ENCODE data around the gene PRAME.
"Not testable (repeated sequence)": the region's sequence is repeated elsewhere in the genome, so short reads cannot be mapped to it uniquely, and the experiment has no call there.

PRAME gene

DNA sequence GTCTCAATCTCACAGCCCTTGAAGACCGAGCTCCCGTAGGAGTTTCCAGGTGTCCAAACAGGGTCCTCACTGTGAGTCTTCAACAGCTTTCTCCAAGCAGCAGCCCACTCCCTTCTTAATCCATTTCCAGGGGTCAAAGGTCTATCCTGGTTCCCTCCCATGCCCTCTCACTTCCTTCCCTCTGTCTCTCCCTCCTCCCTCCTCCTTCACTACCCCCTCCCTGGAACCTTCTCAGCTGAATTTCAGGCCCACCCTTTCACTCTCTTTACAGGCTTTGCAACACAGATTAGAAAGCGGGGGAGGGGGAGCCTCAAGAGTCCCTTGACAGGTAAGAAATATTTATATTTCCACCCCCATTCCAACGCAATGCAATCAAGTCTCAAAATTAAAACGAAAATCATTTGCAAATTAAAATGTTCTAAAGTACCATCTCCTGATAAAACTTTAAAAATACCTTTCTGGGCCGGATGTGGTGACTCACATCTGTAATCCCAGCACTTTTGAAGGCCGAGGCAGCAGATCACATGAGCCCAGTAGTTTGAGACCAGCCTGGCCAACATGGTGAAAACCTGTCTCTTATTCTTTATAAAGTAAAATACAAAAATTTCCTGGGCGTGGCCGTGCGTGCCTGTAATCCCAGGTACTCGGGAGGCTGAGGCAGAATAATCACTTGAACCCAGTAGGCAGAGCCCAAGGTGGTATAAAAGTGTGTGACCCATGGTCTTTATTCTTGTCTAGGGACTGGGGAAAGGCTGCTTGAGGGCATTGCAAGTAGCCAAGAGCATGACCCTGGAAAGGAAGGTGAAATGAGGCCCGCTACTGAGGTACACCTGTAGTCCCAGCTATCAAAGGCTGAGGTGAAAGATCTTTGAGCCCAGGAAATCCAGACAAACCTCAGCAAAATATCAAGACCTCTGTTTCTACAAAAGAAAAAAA is 38.1 kb downstream of the PRAME start:
- ATAC-seq = no peak

DNA sequence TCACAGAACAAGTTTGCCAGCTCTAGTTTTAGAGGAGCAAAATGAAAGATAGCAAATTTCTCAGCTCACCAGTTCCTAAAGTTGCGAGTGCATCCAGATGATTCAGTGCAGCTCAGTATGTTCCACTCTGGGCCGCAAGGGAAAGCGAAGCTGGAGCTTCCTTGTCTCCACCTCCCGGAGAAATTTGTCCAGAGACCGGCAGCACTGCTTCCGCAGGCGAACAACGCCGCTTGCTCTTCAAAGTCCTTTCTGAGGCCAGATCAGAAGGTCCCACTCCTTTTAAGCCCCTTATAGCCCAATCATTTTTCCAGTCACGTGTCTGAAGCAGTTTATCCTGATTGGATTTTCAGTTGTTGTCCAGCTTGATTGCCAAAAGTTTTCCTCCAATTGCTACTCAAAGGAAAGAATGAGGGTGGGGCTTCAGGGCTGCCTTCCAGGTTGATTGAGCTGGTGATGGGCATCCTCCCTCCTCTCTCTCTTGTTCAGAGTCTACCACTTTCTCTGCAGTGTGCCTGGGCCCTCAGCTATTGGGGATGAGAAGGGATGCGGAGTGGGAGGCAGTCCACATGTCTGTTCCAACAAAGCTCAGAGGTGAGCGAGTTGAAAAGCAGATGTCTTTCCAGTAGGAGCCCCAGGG is 38.9 kb downstream of the PRAME start, which contains the start of gene ZNF280A:
ZNF280A (minus strand) TSS at position 251 of the 637 bp plus-strand sequence. CDS start 4,640 bp downstream, outside the sequence.
- no peak for ATAC-seq

DNA sequence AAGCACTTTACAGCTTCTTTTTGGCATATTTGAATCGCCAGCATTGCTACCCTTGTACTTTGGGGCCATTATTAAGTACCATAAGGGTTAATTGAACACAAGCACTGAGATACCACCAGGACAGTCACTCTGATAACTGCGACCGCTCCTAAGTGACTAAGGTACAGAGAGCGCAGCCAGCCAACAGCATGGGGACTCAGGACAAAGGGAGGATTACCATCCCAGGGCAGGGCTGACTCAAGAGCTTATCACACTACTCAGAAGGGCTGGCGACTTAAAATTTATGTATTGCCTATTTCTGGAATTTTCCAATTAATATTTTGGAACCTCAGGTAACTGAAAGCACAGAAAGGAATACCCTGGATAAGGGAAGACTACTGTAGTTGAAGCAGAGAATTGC is 39.5 kb downstream of the PRAME start:
- ATAC-seq = no peak

DNA sequence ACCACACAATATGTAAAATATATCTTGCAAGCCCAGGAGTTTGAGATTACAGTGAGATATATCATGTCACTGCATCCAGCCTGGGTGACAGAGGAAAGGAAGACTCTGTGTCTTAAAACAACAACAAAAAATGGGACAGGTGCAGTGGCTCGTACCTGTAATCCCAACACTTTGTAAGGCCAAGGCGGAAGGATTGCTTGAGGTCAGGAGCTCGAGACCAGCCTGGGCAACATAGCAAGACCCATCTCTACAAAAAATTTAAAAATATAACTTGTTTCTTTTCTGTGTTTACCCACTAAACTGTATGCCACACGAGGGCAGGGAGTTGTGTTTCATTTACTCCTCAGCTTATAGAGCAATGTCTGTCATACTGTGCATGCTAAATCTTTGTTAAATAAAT is 42.1 kb downstream of the PRAME start:
- no peak for ATAC-seq

DNA sequence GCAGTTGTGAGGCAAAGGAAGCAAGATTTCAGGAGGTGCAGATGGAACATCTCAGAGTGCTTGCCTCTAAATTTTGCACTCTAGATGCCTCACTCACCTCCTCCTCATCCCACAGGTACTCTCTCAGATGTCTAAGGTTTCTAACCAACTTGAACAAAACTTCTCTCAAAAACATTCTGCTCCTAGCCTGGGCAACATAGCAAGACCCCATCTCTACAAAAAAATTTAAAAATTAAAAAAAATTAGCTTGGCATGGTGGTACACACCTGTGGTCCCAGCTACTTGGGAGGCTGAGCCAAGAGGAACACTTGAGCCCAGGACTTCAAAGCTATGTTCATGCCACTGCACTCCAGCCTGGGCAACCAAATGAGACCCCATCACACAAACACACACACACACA is 43.2 kb downstream of the PRAME start:
- ATAC-seq = no peak

DNA sequence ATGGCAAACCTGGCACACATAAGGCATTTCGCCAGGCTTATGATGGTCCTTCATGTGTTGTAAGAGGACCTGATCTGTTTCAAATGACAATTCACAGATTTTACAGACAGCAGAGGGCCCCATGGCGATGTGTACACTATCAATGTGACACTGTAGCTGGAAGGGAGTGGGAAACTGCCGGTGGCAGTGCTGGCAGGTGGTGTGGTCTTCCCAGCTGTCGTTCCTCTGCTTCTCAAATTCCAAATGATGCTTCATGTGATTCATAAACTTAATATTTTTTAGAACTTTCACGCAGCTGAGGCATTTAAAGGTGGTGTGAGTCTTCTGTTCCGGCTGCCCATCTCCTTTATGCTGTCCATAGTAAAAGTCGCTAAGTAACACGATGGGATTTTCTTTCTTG is 44.6 kb downstream of the PRAME start:
- ATAC-seq = not testable (repeated sequence)

DNA sequence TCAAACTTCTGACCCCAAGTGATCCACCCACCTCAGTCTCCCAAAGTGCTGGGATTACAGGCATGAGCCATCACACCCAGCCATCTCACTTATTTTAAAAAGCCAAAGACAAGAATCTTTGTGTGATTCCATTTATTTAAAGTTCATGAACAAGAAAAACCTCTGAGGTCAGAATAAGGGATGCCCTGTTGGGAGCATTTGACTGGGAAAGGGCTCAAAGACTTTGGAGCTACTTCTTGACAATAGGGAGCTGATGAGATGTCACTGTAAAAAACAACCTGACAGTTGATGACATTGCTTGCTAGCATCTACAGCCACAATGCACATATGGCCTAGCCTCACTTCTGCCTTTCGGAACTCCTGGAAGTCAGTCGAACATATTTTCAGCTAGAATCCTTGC is 45.4 kb downstream of the PRAME start:
- ATAC-seq = no peak

DNA sequence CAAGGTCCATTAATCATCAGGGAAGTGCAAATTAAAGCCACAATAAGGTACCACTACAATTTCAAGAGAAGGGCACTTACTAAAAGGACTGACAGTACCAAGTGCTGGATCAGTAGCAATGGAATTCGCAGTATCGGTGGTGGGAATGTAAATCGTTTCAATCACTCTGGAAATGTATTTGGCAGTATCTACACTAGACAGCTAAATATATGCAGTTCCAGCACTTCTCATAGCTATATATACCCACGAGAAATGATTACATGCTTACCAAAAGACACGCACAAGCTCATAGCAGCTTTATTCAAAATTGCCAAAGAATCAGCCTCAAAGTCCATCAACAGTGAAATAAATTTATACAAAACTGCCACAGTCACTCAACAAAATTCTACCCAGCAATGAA is 46.1 kb downstream of the PRAME start:
- ATAC-seq = no peak

DNA sequence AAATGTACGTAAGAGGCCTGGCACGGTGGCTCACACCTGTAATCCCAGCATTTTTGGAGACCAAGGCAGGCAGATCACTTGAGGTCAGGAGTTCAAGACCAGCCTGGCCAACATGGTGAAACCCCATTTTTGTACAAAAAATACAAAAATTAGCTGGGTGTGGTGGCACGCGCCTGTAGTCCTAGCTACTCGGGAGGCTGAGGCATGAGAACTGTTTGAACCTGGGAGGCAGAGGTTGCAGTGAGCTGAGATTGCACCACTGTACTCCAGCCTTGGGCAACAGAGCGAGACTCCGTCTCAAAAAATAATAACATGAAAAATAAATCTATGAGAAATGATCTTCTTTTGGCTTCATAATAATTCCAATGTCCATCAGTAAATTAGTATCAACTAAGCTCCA is 48.2 kb downstream of the PRAME start:
- not testable (repeated sequence) for ATAC-seq

DNA sequence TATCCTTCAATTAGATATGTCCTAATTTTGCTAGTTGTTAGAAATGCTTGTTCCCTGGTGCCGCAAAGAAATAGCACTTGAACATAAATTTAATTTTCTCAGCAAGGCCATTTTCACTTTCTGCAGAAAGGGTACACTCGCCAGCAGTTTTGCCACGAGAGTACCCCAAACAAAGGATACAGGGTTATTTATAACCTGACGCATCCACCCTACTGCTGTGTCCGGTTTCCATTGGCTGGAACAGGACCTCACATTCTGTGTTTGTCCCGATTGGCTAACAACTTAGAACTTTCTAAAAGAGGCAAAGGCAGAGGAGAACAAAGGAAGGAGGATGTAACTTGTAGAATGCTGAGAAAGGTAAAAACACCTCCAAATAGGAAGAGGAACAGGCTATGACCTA is 49.2 kb downstream of the PRAME start:
- ATAC-seq = not testable (repeated sequence)

DNA sequence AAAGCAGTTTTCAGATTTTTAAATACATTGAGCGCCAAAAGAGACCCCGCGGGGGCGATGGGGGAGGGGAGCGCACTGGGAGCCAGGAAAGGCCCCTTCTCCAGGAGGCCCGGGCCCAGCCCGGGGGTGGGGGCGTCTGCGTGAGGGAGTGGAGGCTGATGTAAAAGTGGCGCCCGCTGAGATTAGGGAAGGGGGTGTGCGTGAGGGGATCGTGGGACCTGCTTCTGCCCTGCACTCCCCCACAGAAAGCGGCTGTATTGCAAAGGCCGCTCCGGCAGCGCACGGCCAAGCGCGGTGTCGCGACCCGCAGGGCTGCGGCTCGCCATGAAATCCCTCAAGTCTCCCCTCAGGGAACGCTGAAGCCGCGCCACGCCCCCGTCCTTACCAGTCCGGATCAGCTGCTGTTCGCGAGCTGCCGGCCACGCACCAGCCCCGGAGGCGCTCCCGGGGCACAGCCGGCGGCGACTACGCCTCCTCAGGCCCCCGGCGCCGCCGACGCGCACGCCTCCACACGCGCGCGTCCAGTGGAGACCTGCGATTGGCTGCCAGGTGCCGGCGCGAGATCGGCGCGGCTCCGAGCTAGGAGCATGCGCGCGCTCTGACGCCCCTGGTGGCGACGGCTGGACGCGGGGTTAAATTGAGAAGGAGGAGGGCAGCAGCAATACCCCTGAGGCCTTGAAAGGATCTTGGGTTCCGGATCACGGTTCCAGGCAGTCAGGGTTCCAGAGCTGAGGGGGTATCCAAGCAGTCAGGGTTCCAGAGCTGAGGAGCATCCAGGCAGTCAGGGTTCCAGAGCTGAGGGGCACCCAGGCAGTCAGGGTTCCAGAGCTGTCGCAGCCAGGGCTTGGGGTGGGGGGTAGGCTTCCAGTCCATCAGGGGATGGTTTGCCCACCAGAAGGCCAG is 50.5 kb downstream of the PRAME start, which contains the start of gene ZNF280B:
ZNF280B (minus strand) TSS at position 469 of the 903 bp plus-strand sequence. CDS start 19,344 bp downstream, outside the sequence.
- ATAC-seq = peak; percentile 96 to 98

DNA sequence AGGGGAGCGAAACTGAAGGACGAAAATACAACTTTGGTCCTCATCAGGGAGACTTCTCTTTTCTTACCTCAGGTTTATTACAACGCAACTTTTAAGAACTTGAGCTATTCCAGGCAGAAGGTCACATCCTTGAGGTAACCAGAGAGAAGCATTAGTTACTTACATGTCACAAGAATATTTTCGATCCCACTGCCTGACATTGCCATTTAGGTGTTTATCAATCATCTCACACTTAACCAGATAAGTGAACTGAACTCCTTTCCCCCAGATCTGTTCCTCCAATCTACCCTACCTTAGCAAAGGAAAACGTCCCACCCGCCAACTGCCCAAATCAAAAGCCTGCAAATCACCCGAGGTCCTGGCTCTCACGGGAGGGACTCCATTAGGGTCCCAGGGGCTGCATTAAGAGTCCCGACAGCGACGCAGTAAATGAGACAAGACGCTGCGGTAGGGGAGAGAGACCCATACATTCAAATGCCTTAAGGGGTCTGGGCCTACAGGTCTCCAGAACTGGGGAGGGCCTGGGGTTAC is 51.3 kb downstream of the PRAME start:
- no peak for ATAC-seq

DNA sequence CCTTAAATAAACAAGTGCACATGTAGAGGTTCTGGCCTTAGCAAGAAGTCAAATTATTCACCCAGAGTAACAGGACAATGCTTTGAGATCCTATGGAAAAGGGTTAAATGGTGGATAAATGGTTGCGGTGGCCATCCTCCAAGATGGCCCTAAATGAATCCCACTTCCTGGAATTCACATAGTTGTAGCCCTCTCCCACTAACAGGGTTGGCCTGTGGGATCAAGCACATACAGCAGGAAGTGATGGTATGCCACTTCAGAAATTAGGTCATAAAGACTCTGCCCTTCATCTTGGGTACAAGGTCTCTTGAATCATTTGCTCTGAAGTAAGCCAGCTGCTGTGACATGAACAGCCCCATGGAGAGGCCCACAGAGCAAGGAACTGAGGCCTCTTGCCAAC is 52.3 kb downstream of the PRAME start:
- ATAC-seq = no peak

DNA sequence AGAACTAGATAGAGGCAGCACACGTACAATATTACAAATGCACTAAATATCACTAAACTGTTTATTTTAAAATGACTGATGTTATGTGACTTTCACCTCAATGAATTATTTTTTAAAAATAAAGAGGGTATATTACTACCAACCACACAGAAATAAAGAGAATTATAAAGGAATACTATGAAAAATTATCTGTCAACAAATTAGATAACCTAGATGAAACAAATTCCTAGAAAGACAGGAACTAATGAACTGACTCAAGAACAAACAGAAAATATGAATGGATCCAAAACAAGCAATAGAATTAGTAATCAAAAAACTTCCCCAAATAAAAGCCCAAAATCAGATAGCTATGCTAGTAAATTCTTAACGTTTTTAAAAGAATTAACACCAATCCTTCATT is 60.8 kb downstream of the PRAME start:
- no peak for ATAC-seq
